HG03103 (cell line): Measurements from ENCODE around the gene SEC16A.

Experiments used
- ATAC-seq: cut with Tn5 transposase; IDR thresholded peaks from one replicate; pipeline ENCODE4 v1.9.1; 2021; ENCODE audit warnings: low read depth; ENCODE audit not compliant: unreplicated experiment

Gene SEC16A

GRCh38 chr9:136391737-136392537, 90.9 kb downstream of the SEC16A start:
- no peak for ATAC-seq
